ENCODE measurements around the gene AMER1. TPM values are rescaled to one million over a fixed set of nuclear protein-coding genes. Genes with fewer than 3 reads are reported as not detected.

AMER1 gene
- total RNA-seq, 1 donor from 2014 or later, result 4.7 TPM

DNA sequence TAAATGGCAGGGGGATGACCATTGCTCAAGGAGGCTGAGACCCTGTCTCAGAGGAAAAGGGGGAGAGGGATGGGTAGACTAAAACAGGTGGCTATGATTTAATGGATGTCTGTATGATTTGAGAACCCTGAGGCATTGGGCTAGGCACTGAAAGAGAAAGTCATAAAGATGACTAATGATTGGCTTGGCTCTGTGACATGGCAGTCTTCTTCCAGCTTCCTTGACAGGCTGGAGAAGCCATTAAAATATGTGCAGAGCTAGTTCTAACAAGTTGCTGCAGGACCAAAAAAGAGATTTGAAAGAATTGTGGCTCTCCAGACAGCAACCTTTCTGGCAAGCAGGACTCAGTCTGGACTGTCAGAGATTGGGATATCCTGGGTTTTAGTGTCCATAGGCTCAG, 53.6 kb downstream of the AMER1 start:
- no peaks in the 10 kb centered on the region for H3K27me3 Mint-ChIP-seq (ENCODE audit: low read depth)
- H3K36me3 Mint-ChIP-seq (ENCODE audit: low read depth), result no peaks in the 10 kb centered on the region
- TF ChIP-seq, protein P1, sequence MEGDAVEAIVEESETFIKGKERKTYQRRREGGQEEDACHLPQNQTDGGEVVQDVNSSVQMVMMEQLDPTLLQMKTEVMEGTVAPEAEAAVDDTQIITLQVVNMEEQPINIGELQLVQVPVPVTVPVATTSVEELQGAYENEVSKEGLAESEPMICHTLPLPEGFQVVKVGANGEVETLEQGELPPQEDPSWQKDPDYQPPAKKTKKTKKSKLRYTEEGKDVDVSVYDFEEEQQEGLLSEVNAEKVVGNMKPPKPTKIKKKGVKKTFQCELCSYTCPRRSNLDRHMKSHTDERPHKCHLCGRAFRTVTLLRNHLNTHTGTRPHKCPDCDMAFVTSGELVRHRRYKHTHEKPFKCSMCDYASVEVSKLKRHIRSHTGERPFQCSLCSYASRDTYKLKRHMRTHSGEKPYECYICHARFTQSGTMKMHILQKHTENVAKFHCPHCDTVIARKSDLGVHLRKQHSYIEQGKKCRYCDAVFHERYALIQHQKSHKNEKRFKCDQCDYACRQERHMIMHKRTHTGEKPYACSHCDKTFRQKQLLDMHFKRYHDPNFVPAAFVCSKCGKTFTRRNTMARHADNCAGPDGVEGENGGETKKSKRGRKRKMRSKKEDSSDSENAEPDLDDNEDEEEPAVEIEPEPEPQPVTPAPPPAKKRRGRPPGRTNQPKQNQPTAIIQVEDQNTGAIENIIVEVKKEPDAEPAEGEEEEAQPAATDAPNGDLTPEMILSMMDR (IDR thresholded peaks at IDR 0.05), result no peak
- no peak overlapping the region for H3K4me3 Mint-ChIP-seq (ENCODE audit: unreplicated experiment)
- H3K27ac Mint-ChIP-seq (ENCODE audit: unreplicated experiment), result no peak overlapping the region
- H3K4me1 Mint-ChIP-seq (ENCODE audit: low read depth), result no peaks in the 10 kb centered on the region
- DNase-seq (ENCODE audit: low spot score), result no peak
- peaks cover 35% of the 10 kb centered on the region for H3K9me3 Mint-ChIP-seq (ENCODE audit: low read depth)

GRCh38 chrX:64150775-64151174, 54.7 kb downstream of the AMER1 start:
- peaks cover 32% of the 10 kb centered on the region for H3K9me3 Mint-ChIP-seq (ENCODE audit: low read depth)
- no peaks in the 10 kb centered on the region for H3K27me3 Mint-ChIP-seq (ENCODE audit: low read depth)
- no peaks in the 10 kb centered on the region for H3K36me3 Mint-ChIP-seq (ENCODE audit: low read depth)
- no peak overlapping the region for H3K4me3 Mint-ChIP-seq (ENCODE audit: unreplicated experiment)
- no peak overlapping the region for H3K27ac Mint-ChIP-seq (ENCODE audit: unreplicated experiment)
- H3K4me1 Mint-ChIP-seq (ENCODE audit: low read depth), result no peaks in the 10 kb centered on the region
- no peak for DNase-seq (ENCODE audit: low spot score)
- TF ChIP-seq, protein P1 (IDR thresholded peaks at IDR 0.05), result no peak

Other genes with a start within 250 kb of the AMER1 start
- 0.27 to 0.44 TPM in 2 of 3 replicates, not detected in the other for gene ASB12, start 24.9 kb upstream of the AMER1 start, total RNA-seq
- gene MTMR8, start 189.7 kb upstream of the AMER1 start, total RNA-seq, result 1.3 to 2.6 TPM (median 1.5 TPM) in 3 replicates

Data from chondrocyte (in vitro differentiated cells).